ENCODE data around the gene TIAM1. TPM values are rescaled to one million over a fixed set of nuclear protein-coding genes. Genes with fewer than 3 reads are reported as not detected.

Gene TIAM1
- total and polyA plus RNA-seq, 2 of the 8 experiments (the other 6 are each of a cell fraction or from before 2014, with no cell fraction given) = 10.1 to 30.7 TPM

- H2AK5ac ChIP-seq (ENCODE audit: low read depth, low read length) = no peak overlapping the region
- ChIA-PET CTCF (ENCODE audit: partially characterized antibody) (interaction anchor here (0.7 to 1.2 kb wide), 4 partner anchors 16 to 279 kb away, joined by 3 to 4 read pairs (median 3); no protein-coding TSS in a partner anchor), POLR2A (ENCODE audit: partially characterized antibody) (interaction anchor here (1.1 kb wide), 1 partner anchor 351 kb away, joined by 3 read pairs; no protein-coding TSS in a partner anchor)
- no peak overlapping the region for H3K27ac ChIP-seq (ENCODE audit: low read depth, low read length)
- H3K56ac ChIP-seq (replicated peaks; ENCODE audit: insufficient read length, low read depth, low read length) = no peak overlapping the region
- no peak overlapping the region for H2BK15ac ChIP-seq (ENCODE audit: low read length)
- no peak for DNase-seq (ENCODE audit: low read depth in 1 of 2, low spot score in 2 of 2)
- no peak overlapping the region for H2BK5ac ChIP-seq (ENCODE audit: low read depth, low read length)
- H3K9ac ChIP-seq (replicated peaks in 1 of 4; ENCODE audit: extremely low read depth in 1 of 4, low read depth in 3 of 4, low read length in 3 of 4) = no peak overlapping the region
- no peak overlapping the region for H4K8ac ChIP-seq (ENCODE audit: extremely low read depth, insufficient read depth, low read length)
- H2BK12ac ChIP-seq (ENCODE audit: low read depth, low read length) = no peak overlapping the region
- no peaks in the 10 kb centered on the region for H4K20me1 ChIP-seq (replicated peaks in 1 of 2; ENCODE audit: control insufficient read depth in 1 of 2, insufficient read depth in 2 of 2, low read length in 2 of 2)
- no peaks in the 10 kb centered on the region for H3K27me3 ChIP-seq (replicated peaks in 1 of 4; ENCODE audit: control insufficient read depth in 3 of 4, extremely low read depth in 1 of 4, insufficient read depth in 3 of 4, low read length in 3 of 4)
- H2BK120ac ChIP-seq (replicated peaks; ENCODE audit: low read depth, low read length) = no peak overlapping the region
- H3K79me1 ChIP-seq (ENCODE audit: low read depth, low read length) = peaks cover 2% of the 10 kb centered on the region; the same call in 1 of the 2 replicates
- H3K23ac ChIP-seq (ENCODE audit: insufficient read length) = no peak overlapping the region
- no peak overlapping the region for H3K4me3 ChIP-seq (ENCODE audit: extremely low read depth in 1 of 4, insufficient read depth in 2 of 4, low read depth in 3 of 4, low read length in 4 of 4)
- no peak overlapping the region for H2BK20ac ChIP-seq (ENCODE audit: low read length)
- no peak overlapping the region for H2AFZ ChIP-seq (ENCODE audit: low read length)
- no peak for FAIRE-seq
- no peaks in the 10 kb centered on the region; a peak in 2 of 4 replicates for H3K9me3 ChIP-seq (ENCODE audit: insufficient read depth in 2 of 2, low read depth in 1 of 2, low read length in 1 of 2)
- WGBS, 2 experiments (ENCODE audit: extremely low coverage in 1 of 2, insufficient coverage in 1 of 2, insufficient read length in 1 of 2, insufficient replicate concordance in 2 of 2, low coverage in 1 of 2, low lambda C conversion rate in 2 of 2, missing lambda C conversion rate in 1 of 2) = 84% methylated on average over 14 of the region's 14 CpGs; no CpG with 5 or more reads in 1 of the 2 experiments
- H4K5ac ChIP-seq (ENCODE audit: insufficient read length, low read depth, low read length) = no peak overlapping the region
- H3K36me3 ChIP-seq (ENCODE audit: control insufficient read depth in 2 of 4, insufficient read depth in 4 of 4, low read length in 3 of 4) = no peaks in the 10 kb centered on the region; a peak in 1 of 8 replicates
- H3K4ac ChIP-seq (replicated peaks; ENCODE audit: insufficient read length, low read depth, low read length) = no peak overlapping the region
- H3K14ac ChIP-seq (ENCODE audit: insufficient read length) = no peak overlapping the region
- H3K23me2 ChIP-seq (ENCODE audit: low read depth, low read length) = no peaks in the 10 kb centered on the region
- peaks cover 0 to 4% of the 10 kb centered on the region in 2 experiments; a peak in 1 of 4 replicates for H3K79me2 ChIP-seq (ENCODE audit: control insufficient read depth in 1 of 2, insufficient read depth in 2 of 2, low read length in 2 of 2)
- no peaks in the 10 kb centered on the region for H3K4me1 ChIP-seq (replicated peaks in 1 of 4; ENCODE audit: control insufficient read depth in 3 of 4, insufficient read depth in 4 of 4, low read length in 3 of 4)
- H3K4me2 ChIP-seq (ENCODE audit: insufficient read depth in 1 of 2, low read depth in 2 of 2, low read length in 2 of 2) = no peak overlapping the region
- no peak overlapping the region for H3K18ac ChIP-seq (ENCODE audit: extremely low read depth, low read length)
- H4K91ac ChIP-seq (replicated peaks; ENCODE audit: insufficient read length, low read length) = no peak overlapping the region
- TF ChIP-seq SIN3A (conservative IDR thresholded peaks at IDR 0.05 in 1 of 2, IDR thresholded peaks at IDR 0.05 in 1 of 2; ENCODE audit: low read depth in 1 of 2, low read length in 2 of 2) (no peak), JUN (IDR thresholded peaks at IDR 0.05; ENCODE audit: low read depth, low read length) (no peak), SAP30 (IDR thresholded peaks at IDR 0.05; ENCODE audit: insufficient read depth, insufficient replicate concordance, low read length) (no peak), RAD21 (IDR thresholded peaks at IDR 0.05 in 1 of 2, conservative IDR thresholded peaks at IDR 0.05 in 1 of 2; ENCODE audit: low read depth in 2 of 2, low read length in 2 of 2) (no peak), NRF1 (IDR thresholded peaks at IDR 0.05; ENCODE audit: low read depth, low read length) (no peak), SP2 (IDR thresholded peaks at IDR 0.05; ENCODE audit: low read length) (no peak), TEAD4 (IDR thresholded peaks at IDR 0.05; ENCODE audit: low read depth, low read length) (no peak), KDM5A (IDR thresholded peaks at IDR 0.05; ENCODE audit: low read length) (no peak), SIX5 (IDR thresholded peaks at IDR 0.05; ENCODE audit: low read depth, low read length) (no peak), CBX8 (IDR thresholded peaks at IDR 0.05; ENCODE audit: borderline replicate concordance, low read depth, low read length) (no peak)
These were observed 17.4 kb downstream of the TIAM1 start for GRCh38 chr21:31326522-31327242.
